ENCODE measurements around the gene HEG1.
A peak's percentile ranks its signal among the peaks of the same experiment; 100 is the strongest.
"Not testable (repeated sequence)": the region's sequence is repeated elsewhere in the genome, so short reads cannot be mapped to it uniquely, and the experiment has no call there.

HEG1 gene

DNA sequence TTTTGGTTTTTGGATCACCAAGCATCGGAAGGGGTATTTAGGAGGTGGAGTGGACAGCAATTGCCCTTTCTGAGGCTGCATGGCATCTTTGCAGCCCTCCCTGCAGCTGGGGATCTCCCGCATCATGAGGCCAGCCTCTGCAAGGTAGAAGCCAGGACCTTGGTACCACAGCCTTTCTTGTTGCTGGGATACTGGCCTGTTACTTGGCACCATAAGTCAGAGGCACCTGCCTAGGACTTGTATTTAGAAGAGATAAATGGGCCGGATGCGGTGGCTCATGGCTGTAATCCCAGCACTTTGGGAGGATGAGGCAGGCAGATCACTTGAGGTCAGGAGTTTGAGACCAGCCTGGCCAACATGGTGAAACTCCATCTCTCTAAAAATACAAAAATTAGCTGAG is 97.8 kb downstream of the HEG1 start:
- not testable (repeated sequence) for DNase-seq

DNA sequence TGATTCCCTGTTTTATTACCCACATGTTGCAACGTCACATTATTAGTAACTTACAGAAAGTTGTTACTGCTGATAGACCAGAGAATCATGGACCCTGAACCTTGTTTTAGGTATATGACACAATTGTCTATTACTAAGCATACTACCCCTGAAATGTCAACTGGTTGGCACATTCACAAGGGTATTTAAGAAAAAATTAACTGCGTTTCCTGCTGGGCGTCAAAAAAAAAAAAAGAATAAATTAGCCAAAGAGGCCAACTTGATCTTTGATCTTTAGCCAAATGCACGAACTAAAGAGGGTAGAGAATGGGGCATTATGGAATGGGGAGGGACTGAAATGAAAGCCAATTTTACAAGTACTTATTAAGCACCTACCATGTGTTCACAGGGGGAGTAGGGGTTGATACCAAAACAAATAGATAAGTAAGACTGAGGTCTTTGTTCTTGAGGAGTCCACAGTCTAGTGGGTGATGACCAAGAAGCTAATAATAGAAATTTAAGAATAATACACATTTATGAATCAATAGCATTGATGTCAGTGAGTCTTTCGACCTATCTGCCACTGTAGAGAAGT is 103.4 kb downstream of the HEG1 start:
- DNase-seq, result no peak

DNA sequence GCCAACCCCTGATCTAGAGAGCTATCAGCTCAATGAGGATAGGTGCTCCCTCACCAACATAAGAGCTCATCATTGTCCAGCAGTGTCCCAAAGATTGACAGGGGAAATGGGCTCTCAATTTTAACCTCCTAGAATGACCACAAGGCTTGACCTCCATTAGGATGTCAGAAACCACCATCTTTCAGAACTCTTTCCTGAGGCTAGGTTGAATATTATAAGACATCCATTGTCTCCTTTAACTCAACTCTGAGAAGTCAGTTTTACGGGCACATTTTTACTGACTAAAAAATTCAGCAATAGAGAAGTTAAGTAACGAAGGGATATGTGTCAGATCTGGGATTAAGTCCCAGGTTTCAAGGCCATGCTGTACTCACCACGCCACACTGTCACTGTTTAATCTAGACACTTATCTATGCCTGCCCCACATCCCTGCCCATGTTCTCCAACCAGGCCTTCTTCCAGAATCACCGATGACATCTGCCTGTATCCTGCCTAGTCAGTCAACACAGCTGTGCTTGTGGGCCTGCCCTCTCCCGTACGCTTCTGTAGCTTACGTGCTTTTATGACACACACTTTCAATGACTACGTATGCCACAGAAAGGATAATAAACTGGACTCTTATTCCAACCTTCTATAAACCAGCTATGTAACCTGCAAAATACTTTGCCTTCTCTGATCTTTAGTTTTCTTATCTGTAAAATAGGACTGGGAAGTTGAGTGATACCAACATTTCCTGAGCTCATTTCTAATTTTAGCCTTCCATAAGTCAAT is 104.1 kb downstream of the HEG1 start:
- no peak for DNase-seq

DNA sequence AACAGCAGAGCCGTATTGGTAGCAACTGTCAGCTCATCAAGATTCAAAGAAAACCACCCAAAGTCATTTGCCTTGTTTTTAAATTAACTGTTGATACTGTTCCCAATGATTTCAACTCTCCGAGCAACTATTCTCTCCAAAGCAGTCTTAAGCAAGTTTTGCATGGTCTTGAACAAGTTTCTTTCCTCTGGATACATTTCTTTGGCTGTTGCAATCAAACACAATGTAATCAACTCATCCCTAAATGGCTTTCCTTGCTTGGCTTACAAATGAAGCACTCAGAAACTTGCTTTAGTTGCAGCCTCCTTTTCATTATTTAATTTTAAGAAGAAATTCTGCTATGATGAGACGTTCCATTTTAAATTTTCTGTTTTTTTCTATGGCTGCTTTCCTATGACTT is 105.8 kb downstream of the HEG1 start:
- DNase-seq, result no peak

DNA sequence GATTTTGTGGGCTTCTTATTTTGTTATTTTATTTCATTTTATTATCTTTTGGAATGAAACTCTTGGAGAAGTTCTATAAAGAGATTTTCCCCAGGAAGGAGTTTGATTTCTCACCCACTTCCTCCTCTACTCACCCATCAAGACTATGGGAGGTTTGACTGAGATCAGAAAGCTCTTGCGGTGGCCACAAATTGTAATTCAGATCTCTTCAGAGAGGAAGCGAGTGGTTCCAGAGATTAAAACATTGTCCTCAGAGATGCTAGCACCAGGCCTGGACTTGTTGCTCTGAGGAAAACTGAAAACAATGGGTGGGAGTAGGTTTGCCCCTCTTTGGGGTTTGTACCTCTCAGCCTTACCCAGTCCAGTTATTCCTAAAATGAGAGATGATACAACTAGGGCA is 113.2 kb downstream of the HEG1 start:
- no peak for DNase-seq

DNA sequence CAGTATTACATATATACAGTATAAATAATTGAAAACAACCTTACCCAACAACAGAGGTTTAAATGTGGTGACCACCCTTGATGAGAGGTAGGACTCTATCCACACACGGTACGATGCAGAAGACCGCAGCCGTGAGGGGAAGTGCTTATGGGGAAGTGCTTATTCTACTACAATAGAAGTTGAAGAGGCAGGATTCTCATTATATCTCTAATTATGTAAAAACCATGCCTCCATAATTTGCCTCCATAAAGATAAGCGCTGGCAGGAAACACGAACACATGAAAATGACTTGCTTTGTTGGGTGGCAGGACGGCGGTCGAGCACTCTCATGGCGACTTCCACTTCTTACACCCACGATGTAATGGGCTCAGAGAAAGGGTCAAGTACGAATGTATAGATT is 114.0 kb downstream of the HEG1 start:
- no peak for DNase-seq

DNA sequence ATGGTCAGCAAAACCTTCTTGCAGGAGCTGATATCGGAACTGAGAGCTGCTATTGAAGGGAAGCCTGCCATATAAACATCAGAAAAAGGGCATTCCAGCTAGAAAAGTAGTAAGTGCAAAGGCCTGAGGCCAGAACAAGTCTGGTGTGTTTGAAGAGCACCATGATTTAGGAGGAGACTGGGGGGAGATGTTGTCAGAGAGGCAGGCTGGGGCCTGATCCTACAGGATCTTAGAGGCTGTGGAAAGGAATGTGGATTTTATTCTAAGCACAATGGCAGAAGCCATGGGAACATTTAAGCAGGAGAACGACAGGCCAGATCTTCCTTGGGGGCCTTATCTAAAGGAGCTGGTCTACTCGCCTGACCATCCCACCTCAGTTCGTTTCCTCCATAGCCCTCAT is 116.1 kb downstream of the HEG1 start:
- DNase-seq, result no peak

DNA sequence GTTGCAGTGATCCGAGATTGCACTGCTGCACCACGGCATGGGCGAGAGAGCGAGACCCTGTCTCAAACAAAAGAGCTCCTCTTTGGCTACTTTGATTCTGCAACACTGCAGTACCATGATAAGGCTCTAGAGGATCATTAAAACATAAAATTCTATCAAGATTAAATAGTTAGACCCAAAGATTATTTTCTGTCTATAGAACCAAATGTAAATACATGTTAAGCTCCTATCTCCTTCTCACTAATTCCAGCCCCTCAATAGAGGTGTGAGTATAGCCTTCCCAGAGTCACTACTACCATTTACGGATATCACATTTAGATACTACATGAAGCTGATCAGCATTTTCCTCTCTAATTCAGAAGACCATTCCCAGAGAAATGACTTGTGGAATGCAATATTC is 116.9 kb downstream of the HEG1 start:
- DNase-seq, result no peak

DNA sequence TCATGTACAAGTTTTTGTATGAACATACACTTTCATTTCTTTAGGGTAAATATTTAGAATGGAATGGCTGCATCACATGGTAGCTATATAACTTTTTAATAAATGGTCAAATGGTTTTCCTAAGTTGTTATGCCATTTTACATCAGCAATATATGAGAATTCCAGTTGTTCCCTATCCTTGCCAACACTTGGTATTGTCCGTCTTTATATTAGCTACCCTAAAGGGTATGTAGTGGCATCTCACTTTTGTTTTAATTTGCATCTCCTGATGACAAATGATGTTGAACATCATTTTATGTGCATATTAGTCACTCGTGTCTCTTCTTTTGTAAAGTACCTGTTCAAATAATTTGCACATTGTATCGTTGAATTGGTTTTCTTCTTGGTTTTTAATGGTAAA is 118.7 kb downstream of the HEG1 start:
- DNase-seq, result no peak

DNA sequence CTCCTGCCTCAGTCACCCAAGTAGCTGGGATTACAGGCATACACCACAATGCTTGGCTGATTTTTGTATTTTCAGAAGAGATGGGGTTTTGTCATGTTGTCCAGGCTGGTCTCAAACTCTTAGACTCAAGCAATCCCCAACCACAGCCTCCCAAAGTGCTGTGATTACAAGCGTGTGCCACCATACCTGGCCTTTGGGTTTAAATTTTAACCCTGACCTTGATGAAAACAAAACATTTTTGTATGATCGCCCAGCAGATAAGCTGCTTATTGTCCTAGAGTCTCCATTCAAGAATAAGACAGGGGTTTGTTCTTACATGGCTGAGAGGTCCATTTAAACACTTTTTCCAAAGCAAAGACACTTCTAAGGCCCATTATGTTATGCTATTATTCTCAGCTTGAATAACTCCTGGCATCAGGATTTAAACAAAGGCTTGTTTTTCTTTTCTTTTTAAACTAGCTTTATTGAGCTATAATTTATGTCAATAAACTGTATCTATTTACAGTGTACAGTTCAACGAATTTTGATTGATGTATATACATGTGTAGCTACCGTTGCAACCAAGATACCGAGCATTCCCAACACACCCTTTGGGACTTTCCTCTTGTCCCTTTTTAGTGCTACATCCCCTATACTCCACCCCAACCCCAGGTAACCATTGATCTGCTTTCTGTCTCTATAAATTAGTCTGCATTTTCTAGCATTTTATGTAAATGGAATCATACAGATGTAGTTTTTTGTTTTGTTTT is 119.8 kb downstream of the HEG1 start:
- DNase-seq, result no peak

DNA sequence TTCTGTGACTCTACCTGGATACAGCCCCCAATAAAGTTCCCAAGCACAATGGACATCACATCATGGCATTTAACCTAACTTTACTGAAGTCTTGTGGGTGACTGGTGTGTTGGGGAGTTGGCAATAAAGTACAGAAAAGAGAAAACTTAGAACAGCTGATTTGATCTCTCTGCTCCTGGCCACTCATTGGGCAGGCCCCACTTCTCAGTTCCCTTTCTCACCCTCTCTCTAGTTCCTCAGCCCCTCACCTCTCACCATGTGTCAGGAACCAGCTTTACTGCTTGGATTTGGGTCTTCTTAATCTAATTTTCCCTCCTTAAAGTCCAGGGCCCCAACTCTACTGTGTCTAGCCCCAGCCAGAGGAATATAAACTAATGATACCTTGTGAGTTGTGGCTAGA is 120.5 kb downstream of the HEG1 start:
- no peak for DNase-seq

DNA sequence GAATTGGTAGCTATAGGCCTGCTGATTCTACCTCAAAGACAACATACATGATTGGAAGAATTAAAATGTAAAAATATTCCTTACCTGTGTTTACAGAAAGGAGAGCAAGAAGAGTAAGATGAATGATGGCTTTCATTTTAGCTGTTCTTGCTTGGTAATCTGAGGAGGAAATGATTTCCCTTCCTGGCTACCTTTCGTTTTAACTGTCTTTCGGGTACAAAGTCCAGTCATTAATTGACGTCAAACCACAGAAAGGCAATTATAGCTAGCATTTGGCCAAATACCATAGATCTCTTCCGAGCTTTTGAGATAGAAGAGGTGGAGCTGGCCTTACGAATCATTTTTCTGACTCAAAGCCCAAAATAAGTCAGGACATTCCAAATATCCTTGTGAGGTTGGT is 121.2 kb downstream of the HEG1 start, which contains the start of gene MUC13:
Gene MUC13, minus strand, starts transcription at position 175 of the 400 bp plus-strand sequence. Its CDS starts 39 bp downstream, at position 136.
- no peak for DNase-seq

DNA sequence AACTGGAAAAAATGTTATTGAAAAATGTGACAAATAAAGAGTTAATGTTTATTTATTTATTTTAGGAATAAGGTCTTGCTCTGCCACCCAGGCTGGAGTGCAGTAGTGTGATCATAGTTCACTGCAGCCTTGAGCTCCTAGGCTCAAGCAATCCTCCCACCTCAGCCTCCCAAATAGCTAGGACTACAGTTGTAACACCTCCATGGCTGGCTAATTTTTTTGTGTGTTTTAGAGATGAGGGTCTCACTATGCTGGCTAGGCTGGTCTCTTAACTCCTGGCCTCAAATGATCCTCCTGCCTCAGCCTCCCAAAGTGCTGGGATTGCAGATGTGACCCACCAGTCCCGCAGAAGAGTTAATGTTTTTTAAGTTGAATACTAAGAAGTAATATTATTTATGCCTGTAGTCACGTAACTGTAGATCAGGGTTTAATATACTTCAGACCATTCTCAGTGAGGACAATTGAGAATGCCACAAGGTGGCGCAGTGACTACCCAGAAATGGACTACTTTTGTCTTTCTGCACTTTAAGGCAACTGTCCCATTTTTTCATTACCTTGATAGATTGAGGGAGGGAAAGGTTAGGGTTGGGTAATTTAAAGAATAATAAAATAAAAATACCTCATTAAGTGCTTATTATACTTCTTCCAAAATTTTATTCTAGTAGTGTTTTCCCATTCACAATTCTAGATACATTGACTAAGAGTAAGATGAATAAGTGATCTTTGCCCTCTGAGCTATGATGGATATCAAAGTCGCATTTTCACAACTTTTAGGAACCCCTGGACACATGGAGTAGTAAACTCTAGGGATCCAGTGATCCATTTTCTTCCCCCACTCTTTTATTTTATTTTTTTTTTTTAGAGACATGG is 127.2 kb downstream of the HEG1 start:
- peak in 18 of 51 donors; percentile 1 to 51 (median 10) for DNase-seq

DNA sequence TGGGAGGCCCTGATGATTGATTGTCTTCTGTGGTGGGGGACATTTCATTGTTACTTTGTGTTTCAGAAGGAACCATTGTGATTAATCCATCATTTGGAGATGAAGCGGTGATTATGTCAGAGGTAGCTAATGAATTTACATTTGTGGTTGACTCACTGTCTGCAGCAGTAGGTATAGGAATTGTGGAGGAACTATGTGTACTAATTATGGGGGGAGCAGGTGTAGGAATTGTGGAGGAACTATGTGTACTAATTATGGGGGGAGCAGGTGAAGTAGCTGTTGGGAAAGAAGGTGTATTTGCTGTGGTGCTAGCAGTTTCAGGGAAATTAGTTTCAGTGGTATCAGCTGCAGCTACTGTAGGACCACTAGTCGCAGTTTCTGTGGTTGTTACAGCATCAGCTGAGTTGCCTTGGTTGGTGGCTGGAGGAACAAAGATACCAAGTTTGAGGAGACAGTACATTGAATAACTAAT is 128.2 kb downstream of the HEG1 start:
- DNase-seq, result no peak

DNA sequence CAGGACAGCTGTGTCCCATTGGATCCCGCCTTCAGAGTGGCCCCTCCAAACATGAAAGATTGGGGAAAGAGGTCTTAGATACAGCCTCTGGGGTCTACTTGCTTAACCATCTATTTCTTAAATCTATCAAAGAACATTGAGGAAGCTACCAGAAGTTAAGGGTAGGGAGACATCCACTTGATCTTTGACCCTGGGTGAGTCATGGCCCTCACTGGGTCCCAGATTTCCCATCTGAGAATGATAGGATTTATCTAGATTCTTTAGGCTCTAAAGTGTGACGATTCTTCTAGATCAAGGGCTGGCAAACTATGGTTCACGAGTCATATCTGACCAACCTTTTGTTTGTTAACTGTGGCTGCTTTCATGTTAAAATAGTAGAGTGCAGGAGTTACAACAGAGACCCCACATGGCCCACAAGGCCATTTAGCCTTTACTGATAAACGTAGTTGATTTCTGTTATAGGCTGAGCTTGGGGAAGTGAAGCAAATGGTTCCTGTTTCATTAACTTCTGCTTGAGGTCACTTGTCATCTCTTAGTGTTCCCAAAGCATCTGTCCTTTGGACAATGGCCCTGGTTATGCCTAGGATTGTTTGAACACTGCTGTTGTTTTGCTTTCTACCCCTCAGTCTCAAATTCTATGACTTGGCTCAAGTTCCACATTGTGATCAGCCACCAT is 129.2 kb downstream of the HEG1 start:
- DNase-seq, result no peak

DNA sequence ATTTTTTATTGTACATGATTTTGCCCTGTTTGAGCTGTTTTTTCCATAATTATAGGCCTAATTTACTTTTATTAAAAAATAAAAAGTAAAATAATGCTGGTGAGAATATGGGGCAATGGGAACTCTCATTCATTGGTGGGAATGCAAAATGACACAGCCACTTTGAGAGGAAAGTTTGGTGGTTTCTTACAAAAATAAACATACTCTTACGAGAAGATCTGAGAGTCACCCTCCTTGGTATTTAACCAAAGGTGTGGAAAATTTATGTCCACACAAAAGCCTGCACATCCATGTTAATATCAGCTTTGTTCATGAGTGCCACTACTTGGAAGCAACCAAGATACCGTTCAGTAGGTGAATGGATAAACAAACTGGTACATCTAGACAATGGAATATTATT is 131.1 kb downstream of the HEG1 start:
- no peak for DNase-seq

DNA sequence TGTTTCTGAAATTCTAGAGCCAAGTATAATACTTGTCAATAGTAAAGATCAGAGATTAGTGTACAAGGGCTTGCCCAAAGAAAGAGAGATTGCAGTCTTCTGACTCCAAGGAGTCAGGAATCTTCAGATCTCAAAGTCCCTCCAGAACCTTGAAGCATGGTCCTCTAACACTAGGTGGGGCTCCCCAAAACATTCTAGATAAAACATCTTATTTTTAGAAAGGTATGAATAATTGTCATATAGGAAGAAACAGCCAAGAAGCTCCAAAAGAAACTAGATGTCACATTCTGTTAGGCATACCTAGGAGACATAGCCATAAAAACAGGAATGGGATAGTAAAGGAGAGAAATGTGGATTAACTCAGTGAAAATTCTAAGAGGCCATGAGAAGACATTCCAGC is 132.0 kb downstream of the HEG1 start:
- no peak for DNase-seq

DNA sequence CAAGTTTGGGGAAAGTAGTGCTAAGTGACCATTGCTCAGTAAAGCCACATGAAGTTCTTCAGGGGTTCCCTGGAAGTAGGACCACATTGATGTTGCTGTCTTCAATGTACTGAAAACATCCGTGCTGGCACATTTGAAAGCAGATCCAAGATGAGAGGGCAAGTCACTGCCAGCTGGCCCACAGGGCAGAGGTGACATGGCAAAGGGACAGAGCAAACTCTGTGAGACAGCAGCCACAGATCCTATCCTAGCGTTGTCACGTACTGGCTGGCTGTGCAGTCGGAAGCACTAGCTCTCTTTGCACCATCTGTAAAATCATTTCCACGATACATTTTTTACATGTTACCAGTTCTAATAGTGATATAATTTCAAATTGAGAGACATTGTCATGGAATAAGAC is 135.1 kb downstream of the HEG1 start:
- peak in 4 of 51 donors; percentile 9 to 34 (median 16) for DNase-seq

DNA sequence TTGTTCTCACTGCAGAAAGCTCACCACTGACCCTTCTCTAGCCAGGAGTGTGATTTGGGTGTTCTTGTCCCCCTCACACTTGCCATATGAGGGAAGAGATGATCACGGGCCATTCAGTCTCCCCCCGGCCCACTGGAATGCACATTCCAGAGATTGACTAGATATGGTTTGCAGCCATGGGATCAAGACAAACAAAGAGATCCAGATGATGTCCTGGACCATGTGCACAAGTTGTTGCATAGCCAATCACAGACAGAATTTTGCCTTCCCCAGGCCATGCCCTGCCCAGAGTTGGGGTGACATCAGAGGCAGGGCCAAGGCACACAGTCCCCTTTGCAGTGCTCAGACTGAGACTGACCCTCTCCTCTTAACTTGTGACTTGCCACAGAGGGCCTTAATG is 136.0 kb downstream of the HEG1 start:
- DNase-seq, result no peak

DNA sequence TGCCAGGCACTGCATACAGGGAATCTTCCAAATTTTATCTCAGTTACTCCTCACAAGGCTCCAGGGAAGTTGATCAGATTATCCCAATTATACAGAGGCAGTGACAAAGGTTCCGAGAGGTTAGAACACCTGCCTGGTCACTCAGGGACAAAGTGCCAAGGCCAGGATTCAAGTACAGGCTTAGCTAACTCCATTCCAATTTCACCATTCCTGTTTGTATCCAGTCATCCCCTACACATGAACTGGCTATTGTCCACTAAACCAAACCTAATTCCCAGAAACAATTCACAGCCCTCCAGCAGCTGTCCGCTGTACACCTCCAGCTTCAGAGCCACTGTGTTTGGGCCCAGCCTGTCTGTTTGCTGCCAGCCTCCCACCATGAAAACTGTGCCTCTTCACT is 137.3 kb downstream of the HEG1 start:
- DNase-seq, result no peak

DNA sequence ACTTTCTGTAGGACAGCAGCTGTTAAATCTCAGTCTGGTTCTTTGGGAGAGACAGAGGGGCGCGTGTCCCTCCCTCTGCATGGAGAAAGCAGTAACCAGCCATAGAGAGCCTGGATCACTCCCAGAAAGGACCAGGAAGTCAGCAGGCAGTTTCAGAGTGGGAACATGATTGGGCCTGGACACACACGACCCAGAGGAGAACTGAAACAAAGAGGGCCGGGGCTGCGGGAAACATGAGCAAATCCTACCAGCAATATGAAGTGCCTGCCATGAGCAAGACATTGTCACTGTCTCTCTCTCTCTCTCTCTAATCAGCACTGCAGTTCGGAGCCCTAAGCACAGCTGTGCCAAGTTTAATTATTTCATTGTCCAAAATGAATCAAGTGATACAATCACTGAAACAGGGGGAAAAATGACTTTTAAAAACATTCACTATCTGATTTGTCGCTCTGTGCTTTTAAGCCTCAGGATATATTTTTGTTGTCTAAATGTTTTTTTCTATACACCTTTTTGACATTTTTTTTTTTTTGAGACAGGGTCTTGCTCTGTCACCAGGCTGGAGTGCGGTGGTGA is 138.9 kb downstream of the HEG1 start:
- peak in 9 of 51 donors; percentile 2 to 11 (median 5) for DNase-seq
